Measurements from ENCODE around the gene SPRED3. TPM values are rescaled to one million over a fixed set of nuclear protein-coding genes. Genes with fewer than 3 reads are reported as not detected.

Gene SPRED3
- total and polyA plus RNA-seq, 12 donors: 0.06 to 3.3 (median 1.2) TPM; not detected in 1

DNA sequence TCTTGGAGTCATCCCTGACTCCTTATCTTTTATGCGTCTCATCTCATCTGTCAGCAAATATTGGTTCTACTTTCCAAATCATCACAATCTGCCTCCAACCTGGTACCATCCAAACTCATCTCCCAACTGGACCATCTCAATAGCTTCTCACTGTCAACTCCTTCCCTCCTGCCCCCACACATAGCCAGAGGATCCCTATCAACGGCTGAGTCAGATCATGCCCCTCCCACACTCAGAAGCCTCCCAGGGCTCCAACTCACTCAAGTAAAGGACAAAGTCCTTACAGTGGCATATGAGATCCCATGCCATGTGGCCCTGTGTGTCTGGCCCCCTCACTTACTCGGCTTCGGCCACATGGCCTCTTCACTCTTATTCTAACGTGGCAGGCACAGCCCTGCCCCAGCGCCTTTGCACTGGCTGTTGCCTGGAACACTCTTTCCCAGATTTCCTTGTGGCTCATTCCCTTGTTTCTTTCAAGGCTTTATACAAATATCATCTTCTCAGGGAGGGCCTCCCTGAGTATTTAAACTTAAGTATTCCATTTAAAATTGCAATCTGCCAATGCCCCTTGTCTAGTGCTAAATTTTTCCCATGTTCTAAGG lies 4.3 kb downstream of the SPRED3 start:
- H3K4me3 ChIP-seq: no peak overlapping the region
- H3K4me1 ChIP-seq (replicated peaks in 1 of 2): peaks cover 1 to 13% of the 10 kb centered on the region in 2 donors
- no peaks in the 10 kb centered on the region for H3K36me3 ChIP-seq (replicated peaks in 1 of 2)
- intact Hi-C loops (cut with DNase I): no loop called here
- H3K27ac ChIP-seq: no peak overlapping the region
- no peaks in the 10 kb centered on the region for H3K9me3 ChIP-seq (replicated peaks in 1 of 3)
- TF ChIP-seq, protein P1, sequence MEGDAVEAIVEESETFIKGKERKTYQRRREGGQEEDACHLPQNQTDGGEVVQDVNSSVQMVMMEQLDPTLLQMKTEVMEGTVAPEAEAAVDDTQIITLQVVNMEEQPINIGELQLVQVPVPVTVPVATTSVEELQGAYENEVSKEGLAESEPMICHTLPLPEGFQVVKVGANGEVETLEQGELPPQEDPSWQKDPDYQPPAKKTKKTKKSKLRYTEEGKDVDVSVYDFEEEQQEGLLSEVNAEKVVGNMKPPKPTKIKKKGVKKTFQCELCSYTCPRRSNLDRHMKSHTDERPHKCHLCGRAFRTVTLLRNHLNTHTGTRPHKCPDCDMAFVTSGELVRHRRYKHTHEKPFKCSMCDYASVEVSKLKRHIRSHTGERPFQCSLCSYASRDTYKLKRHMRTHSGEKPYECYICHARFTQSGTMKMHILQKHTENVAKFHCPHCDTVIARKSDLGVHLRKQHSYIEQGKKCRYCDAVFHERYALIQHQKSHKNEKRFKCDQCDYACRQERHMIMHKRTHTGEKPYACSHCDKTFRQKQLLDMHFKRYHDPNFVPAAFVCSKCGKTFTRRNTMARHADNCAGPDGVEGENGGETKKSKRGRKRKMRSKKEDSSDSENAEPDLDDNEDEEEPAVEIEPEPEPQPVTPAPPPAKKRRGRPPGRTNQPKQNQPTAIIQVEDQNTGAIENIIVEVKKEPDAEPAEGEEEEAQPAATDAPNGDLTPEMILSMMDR (IDR thresholded peaks at IDR 0.05): no peak
- TF ChIP-seq POLR2A (IDR thresholded peaks at IDR 0.05): no peak
- peaks cover 26% of the 10 kb centered on the region for H3K27me3 ChIP-seq
- 61 to 66% (median 64%) methylated on average over 6 of the region's 6 CpGs for WGBS, 4 donors
- DNase-seq: no peak

DNA sequence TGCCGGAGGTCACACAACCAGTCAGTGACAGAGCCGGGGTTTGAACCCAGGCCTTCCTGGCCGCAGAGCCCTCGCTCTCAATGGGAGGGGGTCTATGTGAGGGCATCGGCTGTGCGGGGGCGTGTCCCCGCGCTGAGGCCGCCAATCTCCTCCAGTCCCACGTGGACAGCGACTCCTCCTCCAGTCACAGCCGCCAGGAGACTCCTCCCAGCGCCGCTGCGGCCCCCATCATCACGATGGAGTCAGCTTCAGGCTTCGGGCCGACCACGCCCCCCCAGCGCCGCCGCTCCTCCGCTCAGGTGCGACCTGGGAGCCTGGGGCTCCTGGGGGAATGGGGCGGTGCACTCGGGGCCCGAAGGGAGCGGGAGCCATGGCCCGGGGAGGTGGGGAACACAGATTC lies 6.0 kb downstream of the SPRED3 start:
- Histone ChIP-seq H3K4me3 (no peak overlapping the region), H3K27ac (no peak overlapping the region), H3K9me3 (replicated peaks in 1 of 3) (no peaks in the 10 kb centered on the region), H3K36me3 (replicated peaks in 1 of 2) (no peaks in the 10 kb centered on the region), H3K4me1 (replicated peaks in 1 of 2) (no peaks in the 10 kb centered on the region), H3K27me3 (peaks cover 37% of the 10 kb centered on the region)
- 7 to 39% (median 8%) methylated on average over 4 to 30 of the region's 30 CpGs for WGBS, 4 donors
- intact Hi-C loops (cut with DNase I): no loop called here
- TF ChIP-seq POLR2A (IDR thresholded peaks at IDR 0.05): no peak
- TF ChIP-seq, protein P1 (IDR thresholded peaks at IDR 0.05): no peak
- DNase-seq: no peak

DNA sequence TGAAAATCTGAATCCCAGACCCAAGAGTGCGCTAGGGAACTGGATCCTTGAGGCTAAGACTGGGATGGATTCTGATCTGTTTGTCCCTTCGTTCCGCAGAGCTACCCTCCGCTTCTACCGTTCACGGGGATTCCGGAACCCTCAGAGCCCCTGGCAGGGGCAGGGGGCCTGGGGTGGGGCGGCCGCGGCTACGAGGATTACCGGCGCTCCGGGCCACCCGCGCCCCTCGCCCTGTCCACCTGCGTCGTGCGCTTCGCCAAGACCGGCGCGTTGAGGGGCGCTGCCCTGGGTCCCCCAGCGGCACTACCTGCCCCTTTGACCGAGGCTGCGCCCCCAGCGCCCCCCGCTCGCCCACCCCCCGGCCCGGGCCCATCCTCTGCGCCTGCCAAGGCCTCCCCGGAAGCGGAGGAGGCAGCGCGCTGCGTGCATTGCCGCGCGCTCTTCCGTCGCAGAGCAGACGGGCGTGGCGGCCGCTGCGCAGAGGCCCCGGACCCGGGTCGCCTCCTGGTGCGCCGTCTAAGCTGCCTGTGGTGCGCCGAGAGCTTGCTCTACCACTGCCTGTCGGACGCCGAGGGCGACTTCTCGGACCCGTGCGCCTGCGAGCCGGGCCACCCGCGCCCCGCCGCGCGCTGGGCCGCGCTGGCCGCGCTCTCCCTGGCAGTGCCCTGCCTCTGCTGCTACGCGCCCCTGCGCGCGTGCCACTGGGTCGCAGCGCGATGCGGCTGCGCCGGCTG lies 7.1 kb downstream of the SPRED3 start:
- no peaks in the 10 kb centered on the region for H3K4me1 ChIP-seq (replicated peaks in 1 of 2)
- intact Hi-C loops (cut with DNase I): no loop called here
- no peaks in the 10 kb centered on the region for H3K36me3 ChIP-seq (replicated peaks in 1 of 2)
- WGBS, 4 donors: 6 to 30% (median 6%) methylated on average over 2 to 86 of the region's 86 CpGs
- peaks cover 37% of the 10 kb centered on the region for H3K27me3 ChIP-seq
- H3K4me3 ChIP-seq: no peak overlapping the region
- no peak for DNase-seq
- TF ChIP-seq, protein P1 (IDR thresholded peaks at IDR 0.05): no peak
- no peak for TF ChIP-seq POLR2A (IDR thresholded peaks at IDR 0.05)
- no peak overlapping the region for H3K27ac ChIP-seq
- H3K9me3 ChIP-seq (replicated peaks in 1 of 3): no peaks in the 10 kb centered on the region

DNA sequence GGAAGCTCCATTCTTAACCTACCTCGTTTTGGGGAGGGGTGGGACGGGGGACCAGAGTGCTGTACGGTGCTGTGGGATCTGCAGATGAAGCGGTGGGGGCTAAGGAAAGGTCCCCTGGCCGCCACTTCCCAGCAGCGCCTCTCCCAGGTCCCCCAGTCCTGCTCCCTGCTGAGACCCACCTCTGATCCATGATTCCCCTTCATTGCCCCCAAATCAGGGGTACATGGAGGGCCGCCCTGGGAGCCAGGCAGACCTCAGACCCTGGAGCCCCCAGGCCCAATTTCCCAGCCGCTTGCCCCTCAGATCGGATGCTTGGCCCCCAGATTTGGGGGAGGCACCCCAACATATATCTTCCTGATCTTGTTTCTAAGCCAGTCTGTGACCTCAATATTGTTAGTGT lies 10.6 kb downstream of the SPRED3 start:
- no peak overlapping the region for H3K4me3 ChIP-seq
- intact Hi-C loops (cut with DNase I): no loop called here
- no peak overlapping the region for H3K27ac ChIP-seq
- H3K4me1 ChIP-seq (replicated peaks in 1 of 2): peaks cover 0 to 5% of the 10 kb centered on the region in 2 donors
- TF ChIP-seq, protein P1 (IDR thresholded peaks at IDR 0.05): no peak
- no peak for TF ChIP-seq POLR2A (IDR thresholded peaks at IDR 0.05)
- H3K27me3 ChIP-seq: peaks cover 37% of the 10 kb centered on the region
- no peak for DNase-seq
- no peaks in the 10 kb centered on the region for H3K9me3 ChIP-seq (replicated peaks in 1 of 3)
- no peaks in the 10 kb centered on the region for H3K36me3 ChIP-seq (replicated peaks in 1 of 2)
- 41 to 50% (median 48%) methylated on average over 3 to 9 of the region's 9 CpGs for WGBS, 4 donors

All from adrenal gland (tissue), 12 donors.